Endometrial microvascular endothelial cells (primary cell): ENCODE results near the gene COL4A2. TPM values are rescaled to one million over a fixed set of nuclear protein-coding genes. Genes with fewer than 3 reads are reported as not detected.

ENCODE experiments used
- in situ Hi-C: cut with HindIII; loops from 2 replicates; pipeline ENCODE4 v1.10.0; 2017; ENCODE audit warnings: low sequenced_read_pairs, low pct_unique_long_range_greater_than_20kb; ENCODE audit errors: inconsistent ontology term
- total RNA-seq: library from RNA; depleted of rRNA; stranded (reverse); fragments of >200 nt; gene quantifications from one replicate; pipeline ENCODE4 v1.2.3, GENCODE V29; 2015; ENCODE audit errors: inconsistent ontology term

COL4A2 gene
- total RNA-seq, 1 donor from 2014 or later, result 444 TPM

DNA sequence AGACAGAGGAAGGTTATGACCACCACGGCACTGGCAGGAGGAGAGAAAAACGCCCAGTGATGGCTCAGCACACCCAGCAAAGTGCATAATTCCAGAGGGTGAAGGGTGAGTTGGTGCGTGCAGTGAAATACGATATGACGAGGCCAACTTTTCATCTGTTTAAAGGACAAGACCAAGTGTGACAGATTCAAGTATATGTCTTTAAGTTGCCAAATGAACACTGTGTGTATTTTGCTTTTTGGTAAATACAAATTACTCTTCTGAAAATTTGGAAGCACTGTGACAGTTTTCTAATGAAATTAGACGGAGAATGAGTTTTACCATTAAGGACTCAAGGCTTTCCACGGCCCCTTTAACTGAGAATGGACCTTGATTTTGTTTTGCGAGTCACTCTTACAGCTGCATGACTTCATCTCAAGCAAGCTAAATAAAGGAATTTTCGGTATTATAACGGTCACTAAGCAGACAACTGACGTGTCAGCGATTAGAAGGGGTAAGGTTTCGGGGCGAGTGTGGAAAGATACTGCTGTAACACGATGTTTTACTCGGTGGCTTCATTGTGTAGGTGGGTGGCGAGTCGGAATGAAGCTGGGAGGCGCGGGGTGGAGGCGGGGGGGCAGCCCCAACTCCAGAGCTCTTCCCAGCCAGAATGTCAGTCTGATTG is 22.8 kb downstream of the COL4A2 start:
- in situ Hi-C loops, result no loop called here

DNA sequence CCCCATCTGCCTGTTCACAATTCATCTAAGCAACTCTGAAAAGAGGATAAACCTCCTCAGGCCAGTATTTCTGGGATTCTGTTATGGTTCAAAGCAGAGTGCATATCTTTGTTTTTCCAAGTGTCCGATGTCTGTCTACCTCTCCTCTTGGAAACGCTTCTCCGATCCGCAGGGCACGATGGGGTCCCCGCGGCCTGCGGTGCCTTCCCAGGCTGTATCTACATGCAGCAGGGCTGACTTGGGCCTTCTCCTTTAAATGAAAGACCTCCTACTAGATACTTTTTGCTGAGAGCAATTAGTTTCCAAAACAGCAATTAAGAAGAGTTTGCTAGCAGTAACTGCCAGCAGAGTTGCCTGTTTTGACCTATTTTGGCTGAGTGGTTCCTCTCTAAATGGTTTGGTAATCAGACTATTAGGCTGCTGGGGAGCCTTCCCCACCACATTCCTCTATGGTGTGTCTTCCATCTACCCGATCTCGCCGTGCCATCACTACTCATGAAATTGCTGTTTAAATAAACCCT is 23.5 kb downstream of the COL4A2 start:
- in situ Hi-C loops, result no loop called here

DNA sequence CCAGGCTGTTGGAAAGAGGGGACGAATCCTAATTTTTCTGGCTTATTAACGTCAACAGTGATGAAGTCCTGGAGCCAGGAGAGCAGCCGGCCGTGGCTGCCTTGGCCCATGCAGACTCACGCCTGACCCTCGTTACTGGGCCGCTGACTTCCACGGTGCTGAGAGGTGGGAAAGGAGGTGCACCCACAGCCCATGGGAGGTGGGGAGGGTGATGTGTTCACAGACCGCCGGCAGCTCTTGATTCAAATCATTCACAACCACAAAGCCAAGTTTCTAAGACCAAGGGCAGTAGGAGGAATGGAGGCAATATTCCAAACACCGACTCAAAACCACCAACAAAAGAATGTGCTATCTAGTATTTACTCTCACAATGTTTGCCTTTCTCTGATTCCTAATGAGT is 24.3 kb downstream of the COL4A2 start:
- in situ Hi-C loops, result no loop called here

DNA sequence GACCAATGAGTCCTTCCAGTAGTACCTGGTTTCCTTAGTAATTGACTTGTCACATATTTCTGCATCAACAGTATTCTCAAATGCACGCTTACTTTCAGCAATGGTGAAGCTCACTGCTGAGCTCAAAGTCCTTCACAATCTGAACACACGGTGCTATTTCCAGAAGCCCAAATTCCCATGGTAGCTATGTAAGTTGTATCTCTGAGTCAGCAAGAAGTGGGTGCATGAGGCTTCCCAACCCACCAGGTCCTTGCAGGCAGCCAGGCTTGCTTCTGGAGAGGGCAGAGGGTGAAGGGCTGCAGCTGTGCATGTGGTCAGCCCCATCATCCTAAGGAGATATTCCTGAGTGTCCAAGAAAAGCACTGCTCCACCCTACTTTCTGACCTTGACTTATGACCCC is 25.7 kb downstream of the COL4A2 start:
- in situ Hi-C loops, result no loop called here

DNA sequence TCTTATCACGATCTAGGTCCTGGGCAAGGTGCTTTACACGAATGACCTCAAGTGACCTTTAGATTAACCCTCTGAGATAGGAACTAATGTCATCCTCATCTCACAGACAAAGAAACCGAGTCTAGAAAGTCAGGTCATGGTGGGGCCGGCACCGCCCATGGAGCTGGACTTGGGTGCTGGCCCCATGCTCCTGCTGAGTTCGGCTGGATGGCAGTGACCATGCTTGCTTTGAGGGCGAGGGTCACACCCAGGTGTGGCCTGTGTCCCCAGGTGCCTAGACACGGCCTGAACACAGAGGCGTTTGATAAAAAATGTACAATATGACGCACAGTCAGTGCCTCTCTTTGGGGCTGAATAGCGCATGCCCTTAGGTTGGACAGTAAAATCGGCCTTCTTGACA is 26.8 kb downstream of the COL4A2 start:
- in situ Hi-C loops, result no loop called here

DNA sequence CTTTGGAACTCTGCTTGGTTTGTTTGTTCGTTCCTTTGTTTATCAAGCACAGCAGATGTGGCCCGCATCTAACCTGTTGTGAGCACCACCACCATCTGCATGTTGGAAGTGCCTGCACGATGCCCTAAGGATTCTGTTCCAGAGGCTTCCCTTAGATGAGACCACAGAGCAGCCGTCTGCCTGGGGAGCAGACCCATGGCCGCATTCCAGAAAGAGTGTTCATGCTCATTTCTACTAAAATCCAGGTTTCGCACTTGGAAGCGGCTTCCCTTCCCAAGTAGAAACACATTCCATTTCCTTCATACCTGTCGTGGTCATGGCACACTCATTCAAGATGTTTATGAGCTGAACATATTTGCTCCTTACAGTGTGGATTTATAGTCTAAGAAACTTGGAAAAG is 27.2 kb downstream of the COL4A2 start:
- in situ Hi-C loops, result no loop called here

DNA sequence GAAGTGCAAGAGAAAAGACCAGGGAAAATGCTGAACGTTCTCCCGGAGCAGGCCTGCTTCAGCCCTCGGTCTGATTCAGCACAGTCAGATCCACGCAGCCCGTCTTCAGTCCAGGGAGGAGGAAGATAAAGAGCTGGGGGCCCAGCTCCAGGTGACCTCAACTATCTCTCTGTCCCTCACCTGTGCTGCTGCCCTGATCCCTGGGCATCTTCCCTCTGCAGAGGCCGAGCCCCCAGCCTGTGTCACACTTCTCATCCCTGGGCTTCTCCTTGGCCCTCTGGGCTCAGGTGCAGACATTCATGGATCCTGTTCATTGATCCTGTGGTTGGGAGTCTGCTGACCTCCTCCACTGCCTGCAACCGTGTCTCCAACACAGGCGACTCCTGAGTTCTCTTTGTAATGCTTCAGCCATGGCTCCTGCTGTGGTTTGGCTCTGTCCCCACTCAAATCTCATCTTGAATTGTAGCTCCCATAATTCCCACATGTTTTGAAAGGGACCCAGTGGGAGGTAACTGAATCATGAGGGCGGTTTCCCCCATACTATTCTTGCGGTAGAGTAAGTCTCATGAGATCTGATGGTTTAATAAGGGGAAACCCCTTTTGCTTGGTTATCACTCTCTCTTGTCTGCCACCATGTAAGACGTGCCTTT is 27.9 kb downstream of the COL4A2 start:
- in situ Hi-C loops, result no loop called here

DNA sequence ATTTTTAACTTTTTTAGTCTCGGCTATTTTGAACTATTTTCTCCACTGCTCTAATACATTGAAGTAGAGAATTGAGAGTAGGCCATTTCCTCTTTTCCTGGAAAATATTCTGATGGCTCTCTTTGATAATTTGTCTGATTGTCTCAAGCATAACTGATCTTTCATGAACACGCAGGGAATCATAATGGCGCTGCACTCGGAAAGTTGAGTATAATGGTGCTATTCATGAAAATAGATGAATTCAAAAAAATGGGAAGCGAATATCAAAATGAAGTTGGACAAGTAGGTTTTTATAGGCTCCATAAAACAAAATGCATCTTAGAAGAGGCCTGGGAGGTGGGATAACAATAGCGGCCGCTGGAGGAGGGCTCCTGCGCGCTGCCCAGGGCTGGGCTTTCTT is 29.0 kb downstream of the COL4A2 start:
- in situ Hi-C loops, result no loop called here

DNA sequence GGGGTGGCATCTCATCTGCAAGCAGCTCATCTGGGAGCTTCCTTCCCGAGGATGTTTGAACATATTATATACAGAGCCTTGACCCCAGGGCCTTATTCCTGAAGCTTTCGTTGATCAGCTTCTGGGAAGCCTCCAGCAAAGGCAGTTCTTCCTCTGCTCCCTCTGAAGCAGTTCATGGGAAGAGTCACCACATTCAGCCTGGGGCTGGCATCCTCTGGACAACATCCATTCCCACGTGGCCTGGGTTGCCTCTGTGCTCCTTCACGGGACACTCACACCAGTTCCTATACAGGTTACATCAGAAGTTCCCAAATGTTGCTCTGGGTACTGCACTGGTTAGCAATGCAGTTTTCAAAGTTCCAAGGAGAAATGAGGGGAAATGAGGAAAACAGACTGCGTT is 29.6 kb downstream of the COL4A2 start:
- in situ Hi-C loops, result no loop called here

DNA sequence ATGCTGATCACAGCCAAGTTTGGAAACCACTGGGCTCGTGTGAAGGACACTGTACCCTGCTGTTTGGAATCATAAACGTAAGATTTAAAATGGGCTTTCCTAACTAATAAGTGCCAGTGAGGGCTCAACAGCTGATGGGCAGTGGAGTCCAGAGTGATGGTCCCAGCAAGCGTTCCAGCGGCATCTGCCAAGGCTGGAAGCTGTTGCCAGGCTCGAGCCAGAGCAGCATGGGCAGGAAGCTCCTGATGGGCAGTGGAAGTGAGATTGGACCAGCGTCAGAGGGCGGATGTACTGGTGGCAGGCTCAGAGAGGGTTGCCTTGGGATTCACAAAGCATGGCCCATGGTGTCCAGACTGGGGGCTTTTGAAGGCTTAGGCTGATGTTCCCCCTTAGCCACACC is 30.2 kb downstream of the COL4A2 start:
- in situ Hi-C loops, result no loop called here

DNA sequence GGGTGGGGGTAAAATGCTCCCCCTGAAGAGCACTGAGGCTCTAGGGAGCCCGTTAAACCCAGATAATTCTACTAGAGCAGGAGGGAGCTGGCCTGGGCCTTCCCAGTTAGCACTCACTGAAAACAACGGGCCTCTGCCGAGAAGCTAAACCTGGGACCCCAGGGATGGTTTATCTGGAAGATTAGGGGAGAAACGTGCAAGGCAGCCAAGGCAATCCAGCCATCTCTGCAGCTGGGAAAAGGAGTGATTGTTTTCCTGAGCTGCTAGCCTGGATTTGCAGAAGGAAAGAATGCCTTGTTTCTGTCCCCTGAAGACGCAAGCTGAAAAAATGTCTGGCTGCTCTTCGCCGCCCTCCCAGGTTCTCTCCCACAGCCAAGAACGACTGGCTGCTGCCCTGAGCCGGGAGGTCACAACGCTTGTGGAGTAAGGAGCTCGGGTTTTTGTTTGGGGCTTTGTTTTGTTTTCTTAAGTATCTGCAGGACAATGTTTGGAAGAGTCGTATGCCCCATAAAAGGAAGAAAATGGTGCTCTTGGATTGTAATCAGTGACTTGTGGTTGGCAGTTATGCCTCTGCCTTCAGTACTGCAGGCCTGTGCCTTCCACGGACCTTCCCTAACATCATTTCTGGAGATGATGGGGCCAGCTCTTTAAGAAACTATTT is 31.5 kb downstream of the COL4A2 start:
- in situ Hi-C loops, result no loop called here

DNA sequence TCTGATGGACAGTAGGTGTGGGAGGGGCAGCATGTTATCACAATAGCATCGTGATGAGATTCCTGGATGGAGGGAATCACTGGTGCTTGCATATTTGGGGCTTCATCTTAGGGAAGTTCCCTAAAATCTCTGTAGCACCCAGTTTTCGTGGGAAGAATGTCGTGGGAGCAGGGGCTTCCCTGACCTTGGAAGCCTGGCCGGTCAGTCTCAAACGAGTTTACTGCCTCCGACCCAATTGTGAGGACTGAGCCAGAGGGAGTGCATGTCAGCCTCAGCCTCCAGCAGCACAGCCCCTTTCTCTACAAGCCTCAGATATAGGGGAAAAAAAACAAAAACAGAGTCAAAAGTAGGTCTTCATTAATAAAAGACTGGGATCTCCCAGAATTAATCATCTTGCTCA is 32.2 kb downstream of the COL4A2 start:
- in situ Hi-C loops, result no loop called here

DNA sequence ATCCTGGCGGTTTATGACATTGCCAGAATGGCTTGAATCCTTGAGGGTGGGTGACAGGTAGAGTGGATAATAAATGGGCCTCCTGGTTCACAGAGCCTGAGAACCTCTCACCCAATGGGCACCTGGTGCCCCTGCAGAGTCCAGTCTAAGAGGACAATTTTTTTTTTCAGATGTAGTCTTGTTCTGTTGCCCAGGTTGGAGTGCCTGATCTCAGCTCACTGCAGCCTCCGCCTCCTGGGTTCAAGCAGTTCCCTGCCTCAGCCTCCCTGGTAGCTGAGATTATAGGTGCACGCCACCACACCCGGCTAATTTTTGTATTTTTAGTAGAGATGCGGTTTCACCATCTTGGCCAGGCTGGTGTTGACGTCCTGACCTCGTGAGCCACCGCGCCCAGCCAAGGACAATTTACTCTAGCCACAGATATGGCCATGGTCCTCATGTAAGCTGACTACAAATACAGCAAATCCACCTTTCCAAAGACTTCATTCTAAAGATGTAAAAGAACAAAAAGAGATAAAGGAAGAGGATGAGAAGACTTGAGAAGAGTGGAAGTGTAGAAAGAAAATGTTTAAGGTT is 33.0 kb downstream of the COL4A2 start:
- in situ Hi-C loops, result no loop called here

DNA sequence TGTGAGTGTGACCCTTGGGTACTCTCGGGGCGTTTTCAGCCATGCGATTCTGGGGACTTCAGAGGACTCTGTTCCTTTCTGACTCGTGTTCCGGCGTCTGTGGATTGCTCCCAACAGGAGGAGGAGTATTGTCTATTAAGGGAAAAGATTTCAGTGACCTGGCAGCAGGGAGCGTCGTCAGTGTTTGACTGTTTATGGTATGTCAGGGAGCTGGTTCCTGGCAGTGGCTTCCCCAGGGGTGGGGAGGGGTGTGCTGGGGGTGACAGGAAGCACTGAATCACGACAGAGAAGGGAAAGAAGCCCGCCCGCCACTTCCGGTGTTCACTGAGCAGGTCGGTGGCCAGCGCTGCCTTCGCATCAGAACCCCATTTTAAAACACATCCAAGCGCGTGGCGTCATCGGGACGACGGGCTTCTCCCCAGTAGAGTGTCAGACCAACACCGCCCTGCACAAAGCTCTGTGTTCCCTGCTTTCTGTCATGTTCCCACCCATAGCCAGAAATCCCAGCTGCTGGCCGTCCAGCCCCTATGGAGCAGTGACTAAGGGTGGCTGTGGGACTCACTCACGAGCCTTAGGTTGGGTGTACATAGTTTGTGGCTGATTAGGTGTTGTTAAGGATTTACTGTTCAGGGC is 33.8 kb downstream of the COL4A2 start:
- in situ Hi-C loops, result no loop called here

DNA sequence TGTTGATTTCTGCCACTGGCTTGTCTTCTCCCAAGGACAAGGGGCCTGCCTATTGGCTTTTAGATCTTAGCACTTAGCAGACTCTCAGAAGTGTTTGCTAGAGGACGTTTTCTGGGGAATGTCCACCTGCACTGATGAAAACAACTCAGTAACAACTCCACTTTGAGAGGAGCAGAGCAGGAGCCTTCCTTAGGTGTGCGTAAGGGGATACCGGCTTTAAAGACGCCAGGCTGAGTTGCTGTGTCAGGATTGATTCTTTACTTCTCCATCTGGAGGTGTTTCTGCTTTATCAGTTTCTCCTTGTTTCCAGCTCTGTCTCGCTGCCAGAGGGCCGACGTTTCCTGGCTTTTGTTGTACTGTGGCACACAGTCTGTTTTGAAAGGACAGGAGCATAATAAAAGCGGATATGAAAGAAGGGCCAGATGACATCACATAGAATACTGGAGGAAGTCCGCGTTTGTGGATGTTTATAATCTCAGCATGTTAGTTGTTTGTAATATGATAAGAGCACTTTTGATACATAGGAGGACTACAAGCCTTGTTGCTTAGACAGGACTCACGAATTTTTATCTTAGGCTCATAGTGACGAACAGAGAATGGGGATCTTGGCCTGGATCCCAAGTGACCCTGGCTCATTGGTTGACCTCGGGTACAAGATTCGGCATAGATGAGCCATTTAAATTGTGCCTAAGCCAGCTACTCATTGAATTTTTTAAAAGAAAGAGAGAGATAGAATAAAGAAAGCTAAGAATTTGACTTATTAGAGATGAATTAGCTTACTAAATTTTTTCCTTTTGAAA is 34.6 kb downstream of the COL4A2 start:
- in situ Hi-C loops, result no loop called here

DNA sequence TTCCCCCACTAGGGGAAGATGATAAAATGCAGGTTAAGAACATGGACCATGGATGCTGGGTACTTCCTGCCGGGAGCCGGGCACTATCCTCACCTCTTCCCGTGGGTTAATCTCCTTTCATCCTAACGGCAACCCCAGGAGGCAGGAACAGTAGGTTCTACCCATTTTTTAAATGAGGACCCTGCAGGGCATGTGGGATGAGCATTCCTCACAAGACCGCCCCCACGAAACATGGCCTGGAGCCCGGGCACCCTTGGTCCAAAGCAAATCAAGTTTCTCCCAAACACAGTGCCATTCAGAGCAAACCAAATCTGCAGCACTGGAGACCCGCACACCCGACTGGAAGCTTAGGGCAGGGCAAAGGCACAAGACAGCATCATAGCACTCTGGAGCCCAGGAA is 35.4 kb downstream of the COL4A2 start:
- in situ Hi-C loops, result no loop called here

DNA sequence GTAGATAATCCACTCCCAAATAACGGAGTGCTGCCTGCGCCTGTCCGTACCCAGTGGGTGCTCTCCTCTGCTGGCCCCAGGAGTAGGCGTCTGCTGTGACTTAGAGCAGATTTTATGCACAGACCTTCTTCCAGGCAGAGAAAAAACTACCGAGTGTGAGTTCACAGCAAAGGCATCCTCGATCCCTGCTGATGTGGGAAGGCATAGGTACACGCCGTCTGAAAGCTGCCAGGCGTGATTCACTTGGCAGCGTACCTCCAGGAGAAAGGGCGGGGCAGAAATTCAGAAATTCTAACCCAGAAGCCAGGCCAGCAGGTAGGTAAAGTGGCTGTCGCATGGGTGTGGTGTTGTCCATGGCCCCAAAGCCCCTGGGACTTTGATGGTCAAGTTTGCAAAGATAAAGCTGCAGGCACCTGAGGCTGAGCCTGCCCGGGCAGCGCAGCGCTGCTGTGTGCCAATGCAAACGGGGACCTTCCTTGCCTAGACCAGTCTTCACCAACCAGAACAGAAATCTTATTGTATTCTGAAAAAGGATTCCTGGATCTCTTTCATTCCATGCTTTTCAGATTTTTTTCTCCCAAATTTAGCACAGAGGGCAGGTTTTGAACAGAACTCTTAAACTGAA is 36.3 kb downstream of the COL4A2 start:
- in situ Hi-C loops, result no loop called here

DNA sequence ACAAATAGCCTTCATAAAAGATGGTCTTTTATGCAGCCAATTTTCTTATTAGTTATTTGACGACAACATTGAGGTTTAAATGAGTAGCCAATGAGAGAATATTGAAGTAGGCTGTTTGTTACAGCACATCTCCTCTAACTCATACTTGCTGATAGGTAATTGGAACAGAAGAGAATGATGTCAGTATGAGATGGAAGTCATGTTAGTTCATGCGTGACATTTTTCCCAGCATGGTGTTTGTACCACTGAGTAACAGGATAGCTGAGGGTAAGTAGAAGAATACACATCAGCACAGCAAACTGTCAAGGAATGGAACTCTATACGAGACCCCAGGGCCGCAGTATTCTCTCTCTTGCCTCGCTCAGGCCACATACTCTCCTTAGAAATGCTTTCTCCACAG is 37.2 kb downstream of the COL4A2 start:
- in situ Hi-C loops, result no loop called here
